DND-41 (cell line): ENCODE measurements around the gene MALT1.

Experiments
- CTCF ChIP-seq: IDR thresholded peaks from 2 replicates; pipeline ENCODE4 v1.5.1; 2012; ENCODE audit warnings: borderline replicate concordance, low read length, moderate library complexity, mild to moderate bottlenecking; ENCODE audit not compliant: poor library complexity, severe bottlenecking; ENCODE audit errors: extremely low read depth
- EZH2 ChIP-seq: IDR thresholded peaks from 3 replicates; pipeline ENCODE4 v1.6.1; 2012; ENCODE audit warnings: borderline replicate concordance, low read depth, mild to moderate bottlenecking, moderate library complexity, low read length, inconsistent platforms; ENCODE audit not compliant: severe bottlenecking

- TF ChIP-seq EZH2 (no peak), CTCF (no peak)
Observed at GRCh38 chr18:58637946-58638345, 33.3 kb upstream of the MALT1 start.
